OCI-LY7 (cell line): Measurements from ENCODE around the gene ABCA13.

Experiments used
- EZH2phosphoT487 ChIP-seq: fragments of 200-600 bp; sonication (generic); IDR thresholded peaks from 2 replicates; pipeline ENCODE4 v1.6.1; 2018; ENCODE audit warnings: low read depth, borderline replicate concordance, mild to moderate bottlenecking, mixed run types, antibody characterized with exemption, low read length, moderate library complexity, mixed read lengths
- TF ChIP-seq, protein P1 (sequence below): fragments of 200-600 bp; sonication (generic); conservative IDR thresholded peaks from 2 replicates; pipeline ENCODE4 v1.5.1; 2014; ENCODE audit warnings: mild to moderate bottlenecking, antibody characterized with exemption, low read length, moderate library complexity, mixed read lengths

DNA sequence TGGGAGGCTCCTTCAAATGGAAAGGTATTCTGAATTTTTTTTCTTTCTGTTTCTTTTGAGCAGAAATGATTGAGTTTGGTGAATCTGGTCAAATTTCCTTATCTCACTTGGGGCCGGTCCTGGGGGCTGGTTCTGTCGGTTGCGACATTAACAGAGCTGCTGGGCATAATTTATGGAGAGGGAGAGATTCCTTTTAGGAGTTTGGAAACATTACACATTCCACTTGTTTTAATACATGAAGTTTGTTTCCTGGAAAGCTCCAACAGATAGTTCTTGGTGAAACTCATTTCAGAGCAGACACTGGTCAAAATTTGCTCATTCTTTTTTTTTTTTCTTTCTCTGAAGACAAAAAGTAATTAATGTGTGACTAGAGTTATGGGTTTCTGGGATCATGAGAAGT is 129.9 kb downstream of the ABCA13 start:
- TF ChIP-seq, protein P1, sequence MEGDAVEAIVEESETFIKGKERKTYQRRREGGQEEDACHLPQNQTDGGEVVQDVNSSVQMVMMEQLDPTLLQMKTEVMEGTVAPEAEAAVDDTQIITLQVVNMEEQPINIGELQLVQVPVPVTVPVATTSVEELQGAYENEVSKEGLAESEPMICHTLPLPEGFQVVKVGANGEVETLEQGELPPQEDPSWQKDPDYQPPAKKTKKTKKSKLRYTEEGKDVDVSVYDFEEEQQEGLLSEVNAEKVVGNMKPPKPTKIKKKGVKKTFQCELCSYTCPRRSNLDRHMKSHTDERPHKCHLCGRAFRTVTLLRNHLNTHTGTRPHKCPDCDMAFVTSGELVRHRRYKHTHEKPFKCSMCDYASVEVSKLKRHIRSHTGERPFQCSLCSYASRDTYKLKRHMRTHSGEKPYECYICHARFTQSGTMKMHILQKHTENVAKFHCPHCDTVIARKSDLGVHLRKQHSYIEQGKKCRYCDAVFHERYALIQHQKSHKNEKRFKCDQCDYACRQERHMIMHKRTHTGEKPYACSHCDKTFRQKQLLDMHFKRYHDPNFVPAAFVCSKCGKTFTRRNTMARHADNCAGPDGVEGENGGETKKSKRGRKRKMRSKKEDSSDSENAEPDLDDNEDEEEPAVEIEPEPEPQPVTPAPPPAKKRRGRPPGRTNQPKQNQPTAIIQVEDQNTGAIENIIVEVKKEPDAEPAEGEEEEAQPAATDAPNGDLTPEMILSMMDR, result no peak
- no peak for TF ChIP-seq EZH2phosphoT487
